Measurements from ENCODE around the gene RAP1GAP. TPM values are rescaled to one million over a fixed set of nuclear protein-coding genes. Genes with fewer than 3 reads are reported as not detected.

The RAP1GAP gene
- total and polyA plus RNA-seq, 9 of the 15 experiments (the other 6 are each of a cell fraction or from before 2014, with no cell fraction given): 0.29 to 30.2 (median 19.2) TPM

GRCh38 chr1:21707891-21708290 lies 38.7 kb upstream of the RAP1GAP start:
- no peak overlapping the region for H3K9ac ChIP-seq (ENCODE audit: insufficient read depth in 1 of 2, low read depth in 2 of 2, low read length in 2 of 2)
- no peaks in the 10 kb centered on the region for H3K9me1 ChIP-seq (ENCODE audit: control insufficient read depth, insufficient read depth, low read length)
- POLR2A ChIA-PET: interaction anchor here (0.7 to 0.8 kb wide), 2 partner anchors 9 to 17 kb away, joined by 3 read pairs; no protein-coding TSS in a partner anchor
- CTCF ChIA-PET (ENCODE audit: low intra/inter-chr PET ratio): no interaction called here
- intact Hi-C loops (cut with micrococcal nuclease) (no loop called here), in situ Hi-C loops (cut with MboI) (no loop called here)
- no peak overlapping the region for H3K4me3 ChIP-seq
- WGBS (ENCODE audit: insufficient coverage, low coverage, missing lambda C conversion rate): 96% methylated on average over 4 of the region's 4 CpGs
- H3K27ac ChIP-seq (ENCODE audit: extremely low read depth, low read depth, low read length): no peak overlapping the region
- no peak overlapping the region for H2AFZ ChIP-seq (ENCODE audit: low read depth, low read length)
- H3K4me1 ChIP-seq (replicated peaks in 1 of 2; ENCODE audit: control insufficient read depth in 2 of 2, insufficient read depth in 2 of 2, low read length in 2 of 2): peaks cover 0 to 16% of the 10 kb centered on the region in 2 experiments; a peak in 2 of 5 replicates
- H3K27me3 ChIP-seq (ENCODE audit: control insufficient read depth in 2 of 2, insufficient read depth in 2 of 2, low read length in 2 of 2): no peaks in the 10 kb centered on the region
- ATAC-seq (no peak), DNase-seq (ENCODE audit: extremely low read depth in 1 of 4, low spot score in 3 of 4) (no peak), FAIRE-seq (no peak)
- peaks cover 88% of the 10 kb centered on the region for H3K36me3 ChIP-seq (ENCODE audit: control insufficient read depth, insufficient read depth, low read length)
- no peak overlapping the region for H3K4me2 ChIP-seq (ENCODE audit: insufficient read depth, low read length)
- BruUV-seq (replicated peaks): no TSS peak
- H4K20me1 ChIP-seq (replicated peaks; ENCODE audit: control insufficient read depth, insufficient read depth, low read length): no peaks in the 10 kb centered on the region
- H3K79me2 ChIP-seq (ENCODE audit: control insufficient read depth, insufficient read depth, low read length): peaks cover 22% of the 10 kb centered on the region; the same call in 1 of the 3 replicates
- no peaks in the 10 kb centered on the region for H3K9me3 ChIP-seq (replicated peaks; ENCODE audit: control insufficient read depth, insufficient read depth, low read depth, low read length)
- no peak for TF ChIP-seq ELF1 (tag; IDR thresholded peaks at IDR 0.05)
- TF ChIP-seq SMARCB1 (IDR thresholded peaks at IDR 0.05; ENCODE audit: insufficient read length, low read depth): no peak
- TF ChIP-seq ZBTB17 (CRISPR knock-in tag; IDR thresholded peaks at IDR 0.05): no peak
- TF ChIP-seq ZNF507 (tag; conservative IDR thresholded peaks at IDR 0.05): no peak
- TF ChIP-seq, protein P1, sequence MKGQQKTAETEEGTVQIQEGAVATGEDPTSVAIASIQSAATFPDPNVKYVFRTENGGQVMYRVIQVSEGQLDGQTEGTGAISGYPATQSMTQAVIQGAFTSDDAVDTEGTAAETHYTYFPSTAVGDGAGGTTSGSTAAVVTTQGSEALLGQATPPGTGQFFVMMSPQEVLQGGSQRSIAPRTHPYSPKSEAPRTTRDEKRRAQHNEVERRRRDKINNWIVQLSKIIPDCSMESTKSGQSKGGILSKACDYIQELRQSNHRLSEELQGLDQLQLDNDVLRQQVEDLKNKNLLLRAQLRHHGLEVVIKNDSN (CRISPR knock-in tag; IDR thresholded peaks at IDR 0.05): 0 out of 2 replicates have a peak, but pooled peaks have one; percentile 11
- no peak for TF ChIP-seq KLF16 (IDR thresholded peaks at IDR 0.05)
- TF ChIP-seq, protein P2, sequence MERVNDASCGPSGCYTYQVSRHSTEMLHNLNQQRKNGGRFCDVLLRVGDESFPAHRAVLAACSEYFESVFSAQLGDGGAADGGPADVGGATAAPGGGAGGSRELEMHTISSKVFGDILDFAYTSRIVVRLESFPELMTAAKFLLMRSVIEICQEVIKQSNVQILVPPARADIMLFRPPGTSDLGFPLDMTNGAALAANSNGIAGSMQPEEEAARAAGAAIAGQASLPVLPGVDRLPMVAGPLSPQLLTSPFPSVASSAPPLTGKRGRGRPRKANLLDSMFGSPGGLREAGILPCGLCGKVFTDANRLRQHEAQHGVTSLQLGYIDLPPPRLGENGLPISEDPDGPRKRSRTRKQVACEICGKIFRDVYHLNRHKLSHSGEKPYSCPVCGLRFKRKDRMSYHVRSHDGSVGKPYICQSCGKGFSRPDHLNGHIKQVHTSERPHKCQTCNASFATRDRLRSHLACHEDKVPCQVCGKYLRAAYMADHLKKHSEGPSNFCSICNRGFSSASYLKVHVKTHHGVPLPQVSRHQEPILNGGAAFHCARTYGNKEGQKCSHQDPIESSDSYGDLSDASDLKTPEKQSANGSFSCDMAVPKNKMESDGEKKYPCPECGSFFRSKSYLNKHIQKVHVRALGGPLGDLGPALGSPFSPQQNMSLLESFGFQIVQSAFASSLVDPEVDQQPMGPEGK (CRISPR knock-in tag; IDR thresholded peaks at IDR 0.05; ENCODE audit: borderline replicate concordance): no peak
- TF ChIP-seq ERF (CRISPR knock-in tag; IDR thresholded peaks at IDR 0.05): no peak
- TF ChIP-seq, protein P3, sequence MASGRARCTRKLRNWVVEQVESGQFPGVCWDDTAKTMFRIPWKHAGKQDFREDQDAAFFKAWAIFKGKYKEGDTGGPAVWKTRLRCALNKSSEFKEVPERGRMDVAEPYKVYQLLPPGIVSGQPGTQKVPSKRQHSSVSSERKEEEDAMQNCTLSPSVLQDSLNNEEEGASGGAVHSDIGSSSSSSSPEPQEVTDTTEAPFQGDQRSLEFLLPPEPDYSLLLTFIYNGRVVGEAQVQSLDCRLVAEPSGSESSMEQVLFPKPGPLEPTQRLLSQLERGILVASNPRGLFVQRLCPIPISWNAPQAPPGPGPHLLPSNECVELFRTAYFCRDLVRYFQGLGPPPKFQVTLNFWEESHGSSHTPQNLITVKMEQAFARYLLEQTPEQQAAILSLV (tag; IDR thresholded peaks at IDR 0.05): no peak
- TF ChIP-seq NFIC (IDR thresholded peaks at IDR 0.05): peak; percentile 83
- TF ChIP-seq FOS (IDR thresholded peaks at IDR 0.05; ENCODE audit: extremely low read depth, insufficient read length): no peak
- TF ChIP-seq SMC3 (conservative IDR thresholded peaks at IDR 0.05; ENCODE audit: insufficient read depth, low read depth, low read length): no peak
- no peak for TF ChIP-seq CREB1 (IDR thresholded peaks at IDR 0.05)
- no peak for TF ChIP-seq CREB1 (CRISPR knock-in tag; IDR thresholded peaks at IDR 0.05)
- no peak for TF ChIP-seq HDAC8 (tag; IDR thresholded peaks at IDR 0.05)
- TF ChIP-seq SUPT5H (IDR thresholded peaks at IDR 0.05): 0 out of 2 replicates have a peak, but pooled peaks have one; percentile 15
- TF ChIP-seq CHD4 (IDR thresholded peaks at IDR 0.05; ENCODE audit: insufficient read depth, insufficient replicate concordance, low read depth, low read length, poor library complexity, severe bottlenecking): no peak

Data from K562 (cell line).